AG10803 (cell line): ENCODE measurements around the gene NINJ2.

Experiments used
- DNase-seq: peaks from one replicate; pipeline ENCODE4 v3.0.0; 2010; ENCODE audit warnings: low read depth
- H3K4me3 ChIP-seq: 2 replicates; pipeline ENCODE4 v1.5.1; 2011; ENCODE audit warnings: mild to moderate bottlenecking, low read length, control low read depth
- CTCF ChIP-seq: conservative IDR thresholded peaks from 2 replicates; pipeline ENCODE4 v1.5.1; 2011; ENCODE audit warnings: mild to moderate bottlenecking, low read length, control low read depth, inconsistent platforms

Gene NINJ2

GRCh38 chr12:550473-551260 lies 112.6 kb downstream of the NINJ2 start:
- H3K4me3 ChIP-seq, result no peak overlapping the region
- no peak for TF ChIP-seq CTCF
- no peak for DNase-seq

- no peak overlapping the region for H3K4me3 ChIP-seq
- no peak for TF ChIP-seq CTCF
- DNase-seq, result no peak
These were observed 113.7 kb downstream of the NINJ2 start for GRCh38 chr12:549476-550082.

GRCh38 chr12:547883-548470 lies 115.3 kb downstream of the NINJ2 start:
- no peak overlapping the region for H3K4me3 ChIP-seq
- no peak for DNase-seq
- no peak for TF ChIP-seq CTCF

GRCh38 chr12:546920-547845 lies 116.1 kb downstream of the NINJ2 start:
- DNase-seq, result peak; percentile 44
- H3K4me3 ChIP-seq, result peak overlapping the region; percentile 39

GRCh38 chr12:546265-546919 lies 116.9 kb downstream of the NINJ2 start:
- TF ChIP-seq CTCF, result no peak
- no peak for DNase-seq
- H3K4me3 ChIP-seq, result no peak overlapping the region

More at GRCh38 chr12:546920-547845, 116.1 kb downstream of the NINJ2 start:
- TF ChIP-seq CTCF, result peak; percentile 82

GRCh38 chr12:545835-546234 lies 117.4 kb downstream of the NINJ2 start:
- no peak for TF ChIP-seq CTCF
- H3K4me3 ChIP-seq, result no peak overlapping the region
- DNase-seq, result no peak
